Posterior cingulate gyrus (tissue), 11 donors: ENCODE data around the gene CEBPA.

Source experiments
- DNase-seq, 10 donors: peaks; one replicate each; pipeline versions ENCODE4 v3.0.0 to v3.0.0-alpha.2; 2020 to 2021; ENCODE audit warnings: mixed read lengths in 3 of 10
- intact Hi-C: fragments of 100-400 bp; cut with DNase I; formaldehyde crosslinking; loops from one replicate; pipeline ENCODE4 v1.15.1; 2023

The CEBPA gene

GRCh38 chr19:33302175-33302973, at the start of gene CEBPA:
Gene CEBPA, minus strand, starts transcription at chr19:33302534. Its CDS starts 120 bp downstream, at chr19:33302414.
- intact Hi-C loops = loop anchor here (2.0 to 10.0 kb wide), 2 partner anchors 70 to 102 kb away; partner anchors contain the start of gene CEBPG
- peak in 9 of 10 donors; percentile 51 to 96 (median 73) for DNase-seq

GRCh38 chr19:33350538-33351309, 48.4 kb upstream of the CEBPA start:
- DNase-seq = peak in 4 of 10 donors; percentile 40 to 85 (median 62)
- intact Hi-C loops = no loop called here

- intact Hi-C loops = no loop called here
- no peak for DNase-seq
Measured at GRCh38 chr19:33349319-33350289, 47.3 kb upstream of the CEBPA start.

GRCh38 chr19:33348301-33349010, 46.1 kb upstream of the CEBPA start:
- DNase-seq = no peak
- intact Hi-C loops = no loop called here

- intact Hi-C loops = no loop called here
- DNase-seq = no peak
Measured at GRCh38 chr19:33347300-33347699, 45.0 kb upstream of the CEBPA start.

- intact Hi-C loops = no loop called here
- no peak for DNase-seq
Measured at GRCh38 chr19:33346665-33347064, 44.3 kb upstream of the CEBPA start.

GRCh38 chr19:33345163-33345562, 42.8 kb upstream of the CEBPA start:
- intact Hi-C loops = no loop called here
- no peak for DNase-seq

GRCh38 chr19:33344573-33344925, 42.2 kb upstream of the CEBPA start:
- no peak for DNase-seq
- intact Hi-C loops = no loop called here

GRCh38 chr19:33343859-33344572, 41.7 kb upstream of the CEBPA start:
- DNase-seq = peak in 4 of 10 donors; percentile 13 to 85 (median 15)

GRCh38 chr19:33343301-33343700, 41.0 kb upstream of the CEBPA start:
- intact Hi-C loops = no loop called here
- DNase-seq = no peak

More at GRCh38 chr19:33343859-33344572, 41.7 kb upstream of the CEBPA start:
- intact Hi-C loops = no loop called here

GRCh38 chr19:33340991-33341390, 38.7 kb upstream of the CEBPA start:
- intact Hi-C loops = no loop called here
- DNase-seq = no peak

- no peak for DNase-seq
- intact Hi-C loops = no loop called here
Measured at GRCh38 chr19:33339016-33339984, 37.0 kb upstream of the CEBPA start.

GRCh38 chr19:33335446-33335845, 33.1 kb upstream of the CEBPA start:
- no peak for DNase-seq
- intact Hi-C loops = no loop called here

- intact Hi-C loops = no loop called here
- DNase-seq = no peak
Measured at GRCh38 chr19:33334271-33334670, 31.9 kb upstream of the CEBPA start.

- intact Hi-C loops = no loop called here
- no peak for DNase-seq
Measured at GRCh38 chr19:33333642-33334041, 31.3 kb upstream of the CEBPA start.

GRCh38 chr19:33333151-33333550, 30.8 kb upstream of the CEBPA start:
- intact Hi-C loops = no loop called here

GRCh38 chr19:33332248-33332647, 29.9 kb upstream of the CEBPA start:
- intact Hi-C loops = no loop called here

More at GRCh38 chr19:33333151-33333550, 30.8 kb upstream of the CEBPA start:
- no peak for DNase-seq

GRCh38 chr19:33329736-33330135, 27.4 kb upstream of the CEBPA start:
- DNase-seq = no peak
- intact Hi-C loops = no loop called here

More at GRCh38 chr19:33332248-33332647, 29.9 kb upstream of the CEBPA start:
- DNase-seq = no peak
